Endothelial cell of umbilical vein (primary cell): ENCODE measurements around the gene ZNF385B.

Source experiments
- EZH2 ChIP-seq: IDR thresholded peaks from 2 replicates; pipeline ENCODE4 v1.6.1; 2012; ENCODE audit warnings: borderline replicate concordance, low read depth, mild to moderate bottlenecking, moderate library complexity, low read length, inconsistent platforms; ENCODE audit not compliant: severe bottlenecking
- FOS ChIP-seq: IDR thresholded peaks from 2 replicates; pipeline ENCODE4 v1.6.1; 2011; ENCODE audit warnings: mild to moderate bottlenecking, low read length, moderate library complexity, borderline replicate concordance; ENCODE audit not compliant: insufficient read depth
- JUN ChIP-seq: IDR thresholded peaks from 2 replicates; pipeline ENCODE4 v1.6.1; 2011; ENCODE audit warnings: borderline replicate concordance, low read depth; ENCODE audit not compliant: insufficient read length, insufficient read depth
- MYC ChIP-seq: IDR thresholded peaks from one replicate; pipeline ENCODE4 v1.6.1; 2011; ENCODE audit warnings: mild to moderate bottlenecking, low read depth, low read length
- POLR2A ChIP-seq: IDR thresholded peaks from 2 replicates; pipeline ENCODE4 v1.6.1; 2012; ENCODE audit warnings: low read depth, mild to moderate bottlenecking, control low read depth, low read length
- POLR2AphosphoS5 ChIP-seq: IDR thresholded peaks from 2 replicates; pipeline ENCODE4 v1.6.1; 2012; ENCODE audit warnings: low read depth, mild to moderate bottlenecking, control low read depth, low read length, moderate library complexity; ENCODE audit not compliant: insufficient read depth
- TF ChIP-seq, protein P1 (sequence below), 2 donors: IDR thresholded peaks; 1 replicate in 1 of 2; 2 replicates in 1 of 2; pipeline ENCODE4 v1.5.1; 2011; ENCODE audit warnings: low read length in 2 of 2, mild to moderate bottlenecking in 2 of 2, moderate library complexity in 2 of 2, control low read depth in 1 of 2, inconsistent platforms in 1 of 2, low read depth in 1 of 2; ENCODE audit not compliant: insufficient read depth in 1 of 2; ENCODE audit errors: extremely low read depth in 1 of 2
- TF ChIP-seq, protein P2 (sequence below): IDR thresholded peaks from 2 replicates; pipeline ENCODE4 v1.6.1; 2011; ENCODE audit not compliant: insufficient read depth, insufficient read length

DNA sequence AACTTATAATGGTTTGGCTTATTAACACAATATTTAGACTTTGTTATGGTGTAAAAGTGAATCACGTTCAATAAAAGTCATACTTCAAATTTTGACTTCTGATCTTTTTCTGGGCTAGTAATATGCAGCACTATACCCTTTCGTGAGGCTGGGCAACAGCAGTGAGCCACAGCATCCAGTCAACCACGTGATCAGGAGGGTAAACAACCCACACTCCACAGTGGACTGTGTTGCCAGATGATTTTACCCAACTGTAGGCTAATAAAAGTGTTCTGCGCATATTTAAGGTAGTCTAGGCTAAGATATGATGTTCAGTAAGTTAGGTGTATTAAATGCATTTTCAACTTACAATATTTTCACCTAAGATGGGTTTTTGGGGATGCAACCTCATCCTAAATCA is 148.6 kb downstream of the ZNF385B start:
- TF ChIP-seq, protein P1, sequence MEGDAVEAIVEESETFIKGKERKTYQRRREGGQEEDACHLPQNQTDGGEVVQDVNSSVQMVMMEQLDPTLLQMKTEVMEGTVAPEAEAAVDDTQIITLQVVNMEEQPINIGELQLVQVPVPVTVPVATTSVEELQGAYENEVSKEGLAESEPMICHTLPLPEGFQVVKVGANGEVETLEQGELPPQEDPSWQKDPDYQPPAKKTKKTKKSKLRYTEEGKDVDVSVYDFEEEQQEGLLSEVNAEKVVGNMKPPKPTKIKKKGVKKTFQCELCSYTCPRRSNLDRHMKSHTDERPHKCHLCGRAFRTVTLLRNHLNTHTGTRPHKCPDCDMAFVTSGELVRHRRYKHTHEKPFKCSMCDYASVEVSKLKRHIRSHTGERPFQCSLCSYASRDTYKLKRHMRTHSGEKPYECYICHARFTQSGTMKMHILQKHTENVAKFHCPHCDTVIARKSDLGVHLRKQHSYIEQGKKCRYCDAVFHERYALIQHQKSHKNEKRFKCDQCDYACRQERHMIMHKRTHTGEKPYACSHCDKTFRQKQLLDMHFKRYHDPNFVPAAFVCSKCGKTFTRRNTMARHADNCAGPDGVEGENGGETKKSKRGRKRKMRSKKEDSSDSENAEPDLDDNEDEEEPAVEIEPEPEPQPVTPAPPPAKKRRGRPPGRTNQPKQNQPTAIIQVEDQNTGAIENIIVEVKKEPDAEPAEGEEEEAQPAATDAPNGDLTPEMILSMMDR (IDR thresholded peaks at IDR 0.05; ENCODE audit: extremely low read depth in 1 of 2, insufficient read depth in 1 of 2, low read depth in 1 of 2, low read length in 2 of 2) = no peak
- TF ChIP-seq POLR2A (no peak), EZH2 (no peak), POLR2AphosphoS5 (no peak), FOS (no peak), MYC (no peak), JUN (no peak)
- TF ChIP-seq, protein P2, sequence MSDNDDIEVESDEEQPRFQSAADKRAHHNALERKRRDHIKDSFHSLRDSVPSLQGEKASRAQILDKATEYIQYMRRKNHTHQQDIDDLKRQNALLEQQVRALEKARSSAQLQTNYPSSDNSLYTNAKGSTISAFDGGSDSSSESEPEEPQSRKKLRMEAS = no peak
